HG02571 (cell line): ENCODE measurements around the gene IGFL4.
"Not testable (repeated sequence)": the region's sequence is repeated elsewhere in the genome, so short reads cannot be mapped to it uniquely, and the experiment has no call there.

Source experiments
- ATAC-seq: cut with Tn5 transposase; IDR thresholded peaks from one replicate; pipeline ENCODE4 v1.9.1; 2021; ENCODE audit warnings: mild to moderate bottlenecking, moderate library complexity; ENCODE audit not compliant: unreplicated experiment

IGFL4 gene

DNA sequence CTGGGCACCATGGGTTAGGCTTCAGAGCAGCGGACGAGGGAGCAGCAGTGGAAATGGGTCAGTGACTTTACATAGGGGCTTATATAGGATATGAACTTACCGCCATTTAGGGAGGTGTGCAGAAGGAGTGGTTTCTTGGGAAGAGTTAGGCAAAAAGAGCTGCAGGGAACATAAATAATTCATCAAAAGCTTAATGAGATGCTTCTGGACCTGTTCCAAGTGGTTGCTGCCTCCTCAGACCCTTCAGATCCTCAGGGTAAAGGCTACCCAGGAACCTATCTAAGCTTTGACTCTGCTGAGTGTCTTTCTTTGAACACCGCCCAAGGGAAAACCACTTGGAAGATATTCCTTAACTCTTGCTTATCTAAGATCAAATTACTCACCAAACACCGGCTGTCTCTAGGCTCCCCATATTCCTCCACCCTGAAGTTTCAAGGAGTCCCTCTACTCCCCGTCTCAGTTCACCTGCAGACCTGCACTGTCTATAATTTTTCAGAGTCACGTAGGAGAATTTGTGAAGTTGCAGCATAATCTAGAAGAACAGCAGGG lies at the start of gene IGFL4:
Gene IGFL4, minus strand, starts transcription at position 51 of the 549 bp plus-strand sequence. Its CDS starts 40 bp downstream, at position 11.
- no peak for ATAC-seq

- ATAC-seq: no peak
Observed at GRCh38 chr19:46090444-46090843, 49.6 kb upstream of the IGFL4 start.

DNA sequence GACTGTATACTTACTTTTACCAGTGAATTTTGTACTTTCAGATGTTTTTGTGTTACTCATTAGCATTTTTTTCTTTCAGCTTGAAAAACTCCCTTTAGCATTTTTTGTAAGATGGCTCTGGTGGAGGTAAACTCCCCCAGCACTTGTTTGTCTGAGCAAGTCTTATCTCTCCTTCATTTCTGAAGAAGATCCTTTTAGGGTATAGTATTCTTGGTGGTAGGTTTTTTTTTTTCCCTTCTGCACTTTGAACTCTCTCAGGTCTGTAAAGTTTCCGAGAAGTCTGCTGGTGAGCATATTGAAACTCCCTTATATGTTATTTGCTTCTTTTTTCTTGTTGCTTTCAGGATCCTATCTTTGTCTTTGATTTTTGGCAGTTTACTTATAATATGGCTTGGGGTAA lies 48.6 kb upstream of the IGFL4 start:
- no peak for ATAC-seq

DNA sequence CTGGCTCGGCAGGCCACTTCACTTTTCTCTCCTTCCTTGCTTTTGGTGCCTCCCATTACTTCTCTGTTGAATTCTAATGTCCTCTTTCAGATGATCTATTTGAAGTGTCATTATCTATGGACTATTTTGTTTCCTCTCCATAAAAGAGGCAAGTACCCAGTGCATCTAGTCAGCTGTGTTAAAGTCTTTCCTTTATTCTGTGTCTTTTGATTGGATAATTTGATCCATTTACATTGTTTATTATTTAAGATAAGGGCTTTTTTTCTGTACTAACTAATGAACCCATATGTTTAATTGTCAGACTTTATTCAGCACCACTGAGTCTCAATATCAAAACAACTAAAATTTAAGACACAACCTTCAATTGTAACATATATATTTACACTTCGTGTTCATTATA lies 47.3 kb upstream of the IGFL4 start:
- ATAC-seq: no peak

GRCh38 chr19:46085888-46086287 lies 45.1 kb upstream of the IGFL4 start:
- ATAC-seq: no peak

DNA sequence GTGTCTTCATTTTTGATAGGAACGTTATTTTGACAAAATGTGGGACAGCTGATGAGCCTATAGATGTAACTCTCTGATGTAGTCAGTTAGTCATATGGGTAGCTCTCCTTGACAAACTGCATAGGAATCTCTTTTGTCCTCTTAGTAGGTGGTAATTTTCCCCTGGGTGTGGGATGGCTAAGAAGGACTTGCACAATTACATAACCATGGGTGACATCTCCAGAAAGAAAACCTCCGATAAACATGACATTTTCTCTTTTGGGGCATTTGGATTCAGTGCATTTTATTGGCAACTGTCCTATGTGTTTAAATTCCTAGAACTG lies 41.9 kb upstream of the IGFL4 start:
- no peak for ATAC-seq

DNA sequence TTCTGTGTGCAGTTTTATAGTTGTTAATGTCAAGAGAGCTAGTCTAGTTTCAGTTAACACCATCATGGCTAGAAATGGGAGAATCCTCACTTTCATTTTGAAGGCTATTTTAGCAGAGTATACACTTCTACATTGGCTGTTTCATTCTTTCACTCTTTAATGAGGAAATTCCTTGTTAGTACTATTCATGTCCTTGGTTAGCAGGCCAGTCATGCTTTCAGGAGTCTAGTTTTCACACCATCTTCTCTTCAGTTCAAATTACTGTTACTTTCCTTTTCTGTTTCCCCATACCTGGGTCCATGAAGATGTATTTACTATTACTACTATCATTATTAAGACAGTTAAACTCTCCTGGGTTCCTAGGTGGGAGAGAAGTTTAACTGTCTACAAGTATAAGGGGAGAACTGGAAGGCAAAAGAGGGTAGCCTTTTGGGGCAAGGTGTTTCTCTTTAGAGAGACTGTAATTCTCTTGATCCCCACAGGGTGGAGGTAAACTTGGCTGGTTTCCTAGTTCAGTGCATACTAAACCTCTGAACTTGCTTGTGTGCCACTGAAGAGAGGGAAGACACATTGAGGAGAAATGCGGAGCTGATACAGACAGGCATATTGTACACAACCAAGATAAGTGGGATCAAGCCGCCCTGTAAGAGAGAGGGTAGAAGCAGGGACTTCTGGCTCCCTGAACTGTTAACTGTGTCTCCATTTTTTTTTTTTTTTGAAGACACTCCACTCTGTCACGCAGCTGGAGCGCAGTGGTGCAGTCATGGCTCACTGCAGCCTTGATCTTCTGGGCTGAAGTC lies 41.3 kb upstream of the IGFL4 start:
- ATAC-seq: no peak

DNA sequence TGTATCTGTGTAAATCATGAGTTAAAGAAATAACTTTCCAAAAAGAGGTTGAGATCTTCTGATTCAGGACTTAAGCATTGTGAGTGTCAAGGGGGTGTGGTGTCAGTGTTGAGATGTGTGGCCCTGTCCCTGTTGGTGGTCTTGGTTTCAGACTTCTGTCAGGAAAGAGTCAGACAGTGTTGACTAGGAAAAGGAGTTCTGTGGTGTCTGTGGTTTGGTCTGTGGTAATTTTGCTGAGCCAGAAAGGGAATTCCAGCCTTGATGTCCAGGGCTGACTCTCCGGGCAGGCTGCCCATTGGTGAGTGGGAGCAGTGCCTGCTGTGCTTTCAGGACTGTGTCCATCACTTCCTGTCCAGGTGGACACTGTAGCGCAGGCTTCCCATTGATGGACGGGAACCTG lies 39.8 kb upstream of the IGFL4 start:
- ATAC-seq: no peak

GRCh38 chr19:46079576-46079975 lies 38.8 kb upstream of the IGFL4 start:
- ATAC-seq: no peak

DNA sequence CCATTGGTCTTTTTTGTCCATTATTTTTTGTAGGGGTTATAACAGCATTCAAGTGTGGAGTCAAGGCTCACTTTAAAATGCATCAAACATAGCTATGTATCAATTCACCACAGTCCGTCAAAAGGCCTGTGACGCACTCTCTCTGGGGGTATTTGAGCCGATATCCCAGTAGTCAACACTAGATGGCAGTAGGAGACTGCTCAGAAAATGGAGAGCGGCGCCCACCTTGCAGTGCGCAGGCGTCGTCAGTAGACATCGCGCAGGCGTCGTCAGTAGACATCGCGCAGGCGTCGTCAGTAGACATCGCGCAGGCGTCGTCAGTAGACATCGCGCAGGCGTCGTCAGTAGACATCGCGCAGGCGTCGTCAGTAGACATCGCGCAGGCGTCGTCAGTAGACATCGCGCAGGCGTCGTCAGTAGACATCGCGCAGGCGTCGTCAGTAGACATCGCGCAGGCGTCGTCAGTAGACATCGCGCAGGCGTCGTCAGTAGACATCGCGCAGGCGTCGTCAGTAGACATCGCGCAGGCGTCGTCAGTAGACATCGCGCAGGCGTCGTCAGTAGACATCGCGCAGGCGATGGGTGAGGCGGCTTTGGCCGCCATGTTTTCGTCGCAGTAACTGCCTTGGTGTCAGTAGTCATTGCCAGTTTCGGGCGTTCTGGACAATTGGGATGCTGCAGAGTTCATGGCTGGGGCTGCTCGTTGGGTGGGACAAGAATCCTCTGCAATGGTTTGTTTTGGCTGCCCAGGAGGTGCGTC lies 38.0 kb upstream of the IGFL4 start:
- ATAC-seq: not testable (repeated sequence)

DNA sequence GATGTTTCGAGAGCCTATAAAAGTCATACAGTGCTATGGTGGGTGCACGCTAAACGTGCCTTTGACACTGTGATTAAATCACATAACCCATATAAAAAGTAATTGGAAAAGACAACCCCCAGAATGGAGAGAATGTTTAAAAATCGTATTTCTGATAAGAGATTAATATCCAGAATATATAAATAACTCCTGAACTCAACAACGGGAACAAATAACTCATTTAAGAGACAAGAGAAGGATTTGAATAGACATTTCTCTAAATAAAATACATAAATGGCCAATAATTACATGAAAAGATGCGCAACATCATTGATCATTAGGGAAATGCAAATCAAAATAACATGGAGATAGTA lies 37.0 kb upstream of the IGFL4 start:
- no peak for ATAC-seq

DNA sequence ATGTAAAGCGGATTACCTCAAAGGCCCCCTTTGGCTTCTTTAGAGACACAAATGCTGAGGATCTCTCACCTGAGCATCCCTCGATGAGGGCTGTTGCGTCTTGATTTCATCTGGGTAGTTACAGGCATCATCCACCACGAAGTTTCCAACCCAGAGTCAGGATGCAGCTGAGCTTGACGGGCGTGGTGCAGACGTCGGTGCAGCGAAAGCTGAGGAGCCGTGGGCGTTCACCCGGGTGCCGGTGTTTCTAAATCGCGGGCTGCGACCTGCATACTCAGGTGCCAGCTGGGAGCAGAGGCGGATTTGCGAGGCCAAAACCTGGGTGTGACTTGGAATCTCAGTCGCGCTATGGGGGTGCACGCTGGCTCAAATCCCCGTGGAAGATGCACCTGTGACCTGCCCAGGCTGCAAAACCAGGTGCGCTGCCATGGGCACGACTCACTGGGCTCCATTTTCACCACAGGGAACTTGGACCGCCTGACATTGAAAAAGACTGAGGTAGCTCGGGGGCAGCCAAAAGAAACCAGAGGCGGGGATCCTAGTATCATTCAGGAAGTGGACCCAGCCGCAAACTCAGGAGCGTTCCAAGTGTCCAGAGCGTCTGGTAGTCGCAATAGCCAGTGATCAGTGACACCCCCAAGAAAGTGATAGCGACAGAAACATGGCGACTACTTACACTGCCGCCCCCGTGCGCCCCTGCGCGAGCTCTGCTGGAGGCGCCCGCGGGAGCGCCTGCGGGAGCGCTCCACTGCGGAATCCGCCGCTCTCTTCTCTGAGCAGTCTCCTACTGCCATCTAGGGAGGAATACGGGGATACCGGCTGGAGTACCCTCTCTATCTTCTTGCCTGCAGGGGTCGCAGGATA lies 36.4 kb upstream of the IGFL4 start:
- ATAC-seq: no peak

DNA sequence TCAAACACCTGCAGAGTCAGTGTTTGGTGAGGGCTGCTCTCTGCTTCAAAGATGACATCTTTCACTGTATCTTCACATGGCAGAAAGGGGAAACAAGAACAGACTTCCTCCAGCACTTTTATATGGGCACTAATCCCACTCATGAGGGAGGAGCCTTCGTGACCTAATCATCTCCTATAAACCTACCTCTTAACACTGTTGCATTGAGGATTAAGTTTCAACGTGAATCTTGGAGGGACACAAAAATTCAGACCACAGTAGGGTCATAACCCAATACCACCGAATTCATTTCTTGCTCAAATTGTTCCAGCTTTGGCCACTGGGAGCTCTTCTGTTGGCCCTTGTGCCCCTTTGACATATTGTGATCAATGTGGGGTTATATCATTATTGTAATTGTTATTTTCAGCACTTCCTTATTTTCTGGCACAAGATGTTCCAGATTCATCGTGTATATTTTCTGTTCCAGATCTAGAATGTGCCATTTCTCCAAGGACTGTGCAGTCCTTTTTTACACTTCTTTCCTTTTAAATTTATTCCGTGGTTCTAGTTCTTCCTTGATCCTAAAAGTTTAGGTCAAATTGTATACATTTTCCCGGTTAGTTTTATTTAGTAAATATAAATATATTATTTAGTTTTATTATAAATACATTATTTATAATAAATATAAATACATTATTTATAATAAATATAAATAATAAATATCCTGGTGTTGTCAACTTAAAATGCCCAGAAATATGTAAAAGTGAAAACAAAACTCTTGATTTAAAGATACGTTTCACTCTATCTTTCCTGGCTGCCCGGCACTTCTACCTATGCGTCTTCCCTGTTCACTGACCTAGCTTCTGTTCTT lies 35.5 kb upstream of the IGFL4 start:
- no peak for ATAC-seq

- no peak for ATAC-seq
Observed at GRCh38 chr19:46073268-46073922, 32.6 kb upstream of the IGFL4 start.

GRCh38 chr19:46069806-46070341 lies 29.1 kb upstream of the IGFL4 start:
- ATAC-seq: no peak

- no peak for ATAC-seq
Observed at GRCh38 chr19:46068345-46069258, 27.8 kb upstream of the IGFL4 start.

- ATAC-seq: no peak
Observed at GRCh38 chr19:46067691-46068090, 26.9 kb upstream of the IGFL4 start.

DNA sequence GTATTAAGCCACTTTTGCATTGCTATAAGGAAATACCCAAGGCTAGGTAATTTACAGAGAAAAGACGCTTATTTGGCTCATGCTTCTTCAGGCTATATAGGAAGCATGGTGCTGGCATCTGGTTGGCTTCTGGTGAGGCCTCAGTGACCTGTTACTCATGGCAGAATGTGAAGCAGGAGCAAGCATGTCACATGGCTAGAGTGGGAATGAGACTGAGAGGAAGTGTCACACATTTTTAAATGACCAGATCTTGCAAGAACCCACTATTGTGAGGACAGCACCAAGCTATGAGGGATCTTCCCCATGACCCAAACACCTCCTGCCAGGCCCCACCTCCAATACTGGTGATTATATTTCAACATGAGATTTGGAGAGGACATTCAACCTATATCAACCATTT lies 25.7 kb upstream of the IGFL4 start:
- no peak for ATAC-seq
